ACC112 (cell line): Measurements from ENCODE around the gene SLC13A2.
"Not testable (repeated sequence)": the region's sequence is repeated elsewhere in the genome, so short reads cannot be mapped to it uniquely, and the experiment has no call there.

Experiments
- H2AFZ ChIP-seq: fragments of 200-600 bp; sonication (generic); one replicate; pipeline ENCODE4 v1.6.0; 2017; ENCODE audit warnings: antibody characterized with exemption, low read length; ENCODE audit not compliant: unreplicated experiment
- H3K27ac ChIP-seq: fragments of 200-600 bp; sonication (generic); 2 replicates; pipeline ENCODE4 v1.5.1; 2014; ENCODE audit warnings: low read depth, mild to moderate bottlenecking, antibody characterized with exemption, low read length, moderate library complexity
- H3K27me3 ChIP-seq: fragments of 200-600 bp; sonication (generic); 2 replicates; pipeline ENCODE4 v1.6.1; 2014; ENCODE audit warnings: mild to moderate bottlenecking, antibody characterized with exemption, low read length, moderate library complexity, mixed read lengths; ENCODE audit not compliant: insufficient read depth
- H3K36me3 ChIP-seq: fragments of 200-600 bp; sonication (generic); 2 replicates; pipeline ENCODE4 v1.6.1; 2016; ENCODE audit warnings: mild to moderate bottlenecking, antibody characterized with exemption, low read length, moderate library complexity, mixed read lengths; ENCODE audit not compliant: insufficient read depth
- H3K4me1 ChIP-seq: fragments of 200-600 bp; sonication (generic); one replicate; pipeline ENCODE4 v1.6.1; 2016; ENCODE audit warnings: low read length, mixed read lengths; ENCODE audit not compliant: insufficient read depth, unreplicated experiment, control insufficient read depth
- H3K4me3 ChIP-seq: fragments of 200-600 bp; sonication (generic); 2 replicates; pipeline ENCODE4 v1.5.1; 2014; ENCODE audit warnings: mild to moderate bottlenecking, low read depth, low read length
- H3K79me2 ChIP-seq: fragments of 200-600 bp; sonication (generic); one replicate; pipeline ENCODE4 v1.6.0; 2016; ENCODE audit warnings: low read length; ENCODE audit not compliant: control insufficient read depth, unreplicated experiment, insufficient read depth

Gene SLC13A2

DNA sequence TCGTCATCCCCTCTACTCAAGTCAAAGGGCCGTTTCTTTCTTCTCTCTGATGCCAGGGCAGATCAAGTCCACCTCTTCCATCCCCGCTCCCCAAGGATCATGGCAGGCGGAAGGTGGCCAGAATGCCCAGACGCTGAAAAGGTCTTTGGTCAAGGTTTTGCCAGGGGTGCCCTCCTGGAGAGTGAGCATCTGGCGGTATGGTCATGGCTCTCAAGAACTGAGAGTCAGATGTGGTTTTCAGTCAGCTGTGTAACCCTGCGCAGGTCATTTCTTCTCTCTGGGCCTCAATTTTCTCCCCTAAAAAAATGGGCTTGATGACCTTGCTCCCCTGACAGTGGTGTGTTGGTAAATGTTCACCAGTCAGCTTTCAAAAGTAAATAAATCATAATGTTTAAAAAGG is 45.1 kb downstream of the SLC13A2 start:
- no peak overlapping the region for H3K4me3 ChIP-seq
- peaks cover 14% of the 10 kb centered on the region for H3K27me3 ChIP-seq
- no peaks in the 10 kb centered on the region for H3K79me2 ChIP-seq
- H2AFZ ChIP-seq = no peak overlapping the region
- no peak overlapping the region for H3K27ac ChIP-seq
- H3K4me1 ChIP-seq = no peaks in the 10 kb centered on the region
- H3K36me3 ChIP-seq = no peaks in the 10 kb centered on the region

DNA sequence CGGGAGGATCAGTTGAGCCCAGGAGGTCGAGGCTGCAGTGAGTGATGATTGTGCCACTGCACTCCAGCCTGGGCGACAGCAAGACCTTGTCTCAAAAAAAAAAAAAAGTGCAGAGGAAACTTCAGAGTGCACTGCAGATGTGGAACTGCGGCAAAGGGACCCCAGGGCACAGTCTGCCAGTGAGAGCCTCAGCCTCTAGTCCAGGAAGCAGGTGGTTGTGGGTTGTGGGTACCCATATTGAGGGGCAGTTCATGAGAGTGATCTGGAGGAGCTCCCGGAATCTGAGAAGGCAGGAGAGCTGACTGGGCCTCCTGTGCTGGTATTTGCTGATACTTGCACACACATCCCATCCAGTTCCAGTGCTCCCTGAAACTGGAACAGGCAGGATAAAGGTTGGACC is 45.8 kb downstream of the SLC13A2 start:
- Histone ChIP-seq H3K79me2 (no peaks in the 10 kb centered on the region), H3K27me3 (peaks cover 8% of the 10 kb centered on the region; the same call in 1 of the 2 replicates), H2AFZ (no peak overlapping the region), H3K36me3 (no peaks in the 10 kb centered on the region), H3K27ac (no peak overlapping the region), H3K4me1 (no peaks in the 10 kb centered on the region), H3K4me3 (no peak overlapping the region)

DNA sequence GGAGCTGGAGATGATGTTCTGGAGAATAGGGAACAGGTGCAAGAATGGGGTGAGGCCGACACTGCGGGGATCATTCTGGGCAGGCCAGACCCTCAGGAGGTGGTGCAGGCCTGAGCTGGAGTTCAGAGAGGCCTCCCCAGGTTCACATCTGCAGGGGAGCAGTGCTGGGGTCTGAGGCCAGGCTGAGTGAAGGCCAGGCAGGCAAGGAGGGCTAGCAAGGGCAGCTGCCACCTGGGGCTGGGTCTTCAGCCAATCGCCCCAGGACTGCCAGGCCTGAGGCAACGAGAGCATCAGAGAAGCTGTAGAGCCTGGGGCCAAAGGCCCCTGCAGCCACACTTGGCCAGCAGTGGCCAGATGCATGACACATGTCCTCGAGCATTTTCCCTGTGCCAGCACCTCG is 47.2 kb downstream of the SLC13A2 start:
- Histone ChIP-seq H3K79me2 (no peaks in the 10 kb centered on the region), H2AFZ (no peak overlapping the region), H3K4me3 (no peak overlapping the region), H3K27me3 (0 out of 2 replicates have a peak, but pooled peaks cover 4% of the 10 kb centered on the region), H3K27ac (no peak overlapping the region), H3K4me1 (peaks cover 10% of the 10 kb centered on the region), H3K36me3 (no peaks in the 10 kb centered on the region)

DNA sequence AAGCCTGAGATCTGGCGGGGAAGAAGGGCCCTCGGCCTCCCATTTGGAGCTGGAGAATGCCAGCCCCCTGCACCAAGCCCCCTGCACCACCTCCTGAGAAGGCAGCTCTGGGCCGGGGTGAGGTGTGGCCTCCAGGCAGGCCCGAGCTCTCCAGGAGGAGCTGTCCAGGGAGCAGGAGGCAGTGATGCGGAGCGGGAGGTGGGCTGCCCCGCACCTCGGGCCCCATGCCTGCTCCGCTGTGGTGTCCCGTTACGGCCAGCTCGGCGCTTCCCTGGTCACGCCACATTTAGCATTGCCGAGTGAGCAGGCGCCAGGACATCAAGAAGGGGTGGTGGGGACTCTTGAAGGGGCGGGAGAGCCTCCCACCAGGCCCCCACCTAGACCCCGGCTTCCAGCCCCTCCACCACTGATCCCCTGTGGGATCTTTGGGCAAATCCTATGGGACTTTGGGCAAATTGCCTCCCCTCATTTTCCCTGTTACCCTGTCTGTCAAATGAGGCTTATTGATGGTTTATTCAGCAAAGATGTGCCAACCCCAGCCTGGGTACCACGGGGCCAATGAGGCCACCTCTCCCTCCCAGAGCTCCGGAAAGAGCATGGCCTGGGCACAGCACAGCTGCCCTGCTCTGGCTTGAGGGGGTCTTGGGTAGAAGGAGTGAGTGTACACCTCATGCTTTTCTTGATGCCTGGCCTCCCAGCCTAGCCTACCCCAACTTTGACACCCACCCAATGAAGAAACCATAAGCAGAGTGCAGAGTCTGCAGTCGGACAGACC is 48.1 kb downstream of the SLC13A2 start:
- no peak overlapping the region for H2AFZ ChIP-seq
- H3K4me1 ChIP-seq = peaks cover 11% of the 10 kb centered on the region
- H3K36me3 ChIP-seq = no peaks in the 10 kb centered on the region

DNA sequence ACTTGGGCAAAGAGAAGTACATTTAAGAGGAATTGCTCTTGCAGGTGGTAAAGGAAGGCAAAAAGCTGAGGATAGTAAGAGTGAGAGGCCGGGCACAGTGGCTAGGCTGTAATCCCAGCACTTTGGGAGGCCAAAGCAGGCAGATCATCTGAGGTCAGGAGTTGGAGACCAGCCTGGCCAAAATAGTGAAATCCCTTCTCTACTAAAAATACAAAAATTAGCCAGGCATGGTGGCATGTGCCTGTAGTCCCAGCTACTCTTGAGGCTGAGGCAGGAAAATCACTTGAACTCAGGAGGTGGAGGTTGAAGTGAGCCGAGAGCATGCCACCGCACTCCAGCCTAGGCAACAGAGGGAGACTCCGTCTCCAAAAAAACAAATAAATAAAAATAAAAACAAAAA is 48.8 kb downstream of the SLC13A2 start:
- not testable (repeated sequence) for H3K4me3 ChIP-seq, H3K36me3 ChIP-seq, H3K27me3 ChIP-seq, H3K79me2 ChIP-seq, H3K27ac ChIP-seq, H2AFZ ChIP-seq
- H3K4me1 ChIP-seq = peaks cover 11% of the 10 kb centered on the region

More for the DNA sequence above, 48.1 kb downstream of the SLC13A2 start:
- no peak overlapping the region for H3K27ac ChIP-seq
- H3K4me3 ChIP-seq = no peak overlapping the region
- H3K27me3 ChIP-seq = 0 out of 2 replicates have a peak, but pooled peaks cover 4% of the 10 kb centered on the region
- no peaks in the 10 kb centered on the region for H3K79me2 ChIP-seq

DNA sequence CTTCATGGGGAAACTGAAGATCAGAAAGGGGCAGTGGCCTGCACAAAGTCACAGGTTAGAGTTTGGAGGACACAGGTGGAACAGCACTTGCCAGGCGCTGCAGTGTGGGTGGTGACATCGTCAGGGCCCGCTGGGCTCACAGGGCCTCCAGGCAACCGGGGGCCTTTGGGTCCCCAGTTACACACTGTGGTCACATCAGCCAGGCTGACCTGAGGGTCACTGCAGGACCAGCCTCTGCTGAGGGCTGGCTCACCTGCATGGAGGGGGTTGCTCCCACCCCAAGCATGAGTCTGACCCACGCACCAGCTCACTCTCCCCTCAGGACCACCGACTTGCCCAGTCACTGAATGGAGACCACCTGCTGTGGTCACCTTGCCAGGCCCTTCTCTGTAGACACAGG is 49.7 kb downstream of the SLC13A2 start:
- peaks cover 19% of the 10 kb centered on the region for H3K4me1 ChIP-seq
- no peak overlapping the region for H3K4me3 ChIP-seq
- no peak overlapping the region for H2AFZ ChIP-seq
- no peaks in the 10 kb centered on the region for H3K79me2 ChIP-seq
- H3K36me3 ChIP-seq = no peaks in the 10 kb centered on the region
- H3K27ac ChIP-seq = no peak overlapping the region
- H3K27me3 ChIP-seq = 0 out of 2 replicates have a peak, but pooled peaks cover 3% of the 10 kb centered on the region

DNA sequence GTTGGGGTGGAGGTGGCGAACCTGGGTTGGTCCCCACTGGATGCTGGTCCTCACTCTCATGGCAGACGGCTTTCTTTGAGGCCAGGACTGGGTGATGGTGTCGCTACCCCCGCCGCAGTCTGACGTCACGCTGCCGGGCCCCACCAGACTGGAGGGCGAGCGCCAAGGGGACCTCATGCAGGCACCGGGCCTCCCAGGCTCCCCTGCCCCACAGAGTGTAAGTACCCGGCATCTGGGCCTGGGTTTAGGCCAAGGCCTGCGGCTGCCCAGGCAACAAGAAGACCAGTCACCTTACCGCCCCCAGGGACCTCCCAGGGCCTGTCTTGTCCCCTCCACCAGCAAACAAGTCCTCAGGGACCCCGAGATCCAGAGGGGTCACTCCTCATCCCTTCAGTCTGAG is 50.4 kb downstream of the SLC13A2 start:
- Histone ChIP-seq H3K27me3 (no peaks in the 10 kb centered on the region), H3K4me1 (peaks cover 21% of the 10 kb centered on the region), H2AFZ (no peak overlapping the region), H3K36me3 (no peaks in the 10 kb centered on the region), H3K27ac (no peak overlapping the region), H3K4me3 (no peak overlapping the region), H3K79me2 (no peaks in the 10 kb centered on the region)

DNA sequence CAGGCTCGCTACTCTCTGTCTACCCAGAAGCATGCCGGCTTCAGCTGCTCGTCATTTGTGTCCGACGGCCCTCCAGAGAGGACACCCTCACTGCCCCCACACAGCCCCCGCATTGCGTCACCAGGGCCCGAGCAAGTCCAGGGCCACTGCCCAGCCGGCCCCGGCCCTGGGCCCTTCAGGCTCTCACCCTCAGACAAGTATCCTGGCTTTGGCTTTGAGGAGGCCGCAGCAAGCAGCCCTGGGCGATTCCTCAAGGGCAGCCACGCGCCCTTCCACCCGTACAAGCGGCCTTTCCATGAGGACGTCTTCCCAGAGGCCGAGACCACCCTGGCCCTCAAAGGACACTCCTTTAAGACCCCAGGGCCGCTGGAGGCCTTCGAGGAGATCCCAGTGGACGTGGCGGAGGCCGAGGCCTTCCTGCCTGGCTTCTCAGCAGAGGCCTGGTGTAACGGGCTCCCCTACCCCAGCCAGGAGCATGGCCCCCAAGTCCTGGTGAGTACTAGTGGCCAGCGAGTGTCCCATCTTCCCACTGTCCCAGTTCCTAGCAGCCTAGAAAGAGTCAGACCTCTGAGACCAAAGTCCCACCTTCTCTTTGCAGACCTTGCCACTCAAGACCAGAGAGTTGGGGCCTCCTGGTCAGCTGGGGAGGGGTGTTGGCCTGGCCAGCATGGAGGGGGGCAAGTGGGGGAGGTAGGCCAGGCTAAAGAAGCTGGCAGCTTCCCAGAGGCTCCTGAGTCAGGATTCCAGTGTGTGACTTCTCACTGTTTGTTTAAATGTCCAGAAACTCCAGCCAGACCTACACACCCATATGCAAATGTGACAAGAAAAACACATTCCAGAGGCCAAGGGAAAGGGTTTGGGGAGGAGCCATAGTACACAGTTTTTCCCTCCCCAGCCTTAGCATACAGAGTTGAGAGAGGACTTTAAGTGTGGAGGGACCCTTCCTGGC is 51.3 kb downstream of the SLC13A2 start:
- Histone ChIP-seq H3K36me3 (no peaks in the 10 kb centered on the region), H3K4me3 (no peak overlapping the region), H3K4me1 (peaks cover 21% of the 10 kb centered on the region), H2AFZ (no peak overlapping the region), H3K79me2 (no peaks in the 10 kb centered on the region), H3K27ac (no peak overlapping the region), H3K27me3 (no peaks in the 10 kb centered on the region)

DNA sequence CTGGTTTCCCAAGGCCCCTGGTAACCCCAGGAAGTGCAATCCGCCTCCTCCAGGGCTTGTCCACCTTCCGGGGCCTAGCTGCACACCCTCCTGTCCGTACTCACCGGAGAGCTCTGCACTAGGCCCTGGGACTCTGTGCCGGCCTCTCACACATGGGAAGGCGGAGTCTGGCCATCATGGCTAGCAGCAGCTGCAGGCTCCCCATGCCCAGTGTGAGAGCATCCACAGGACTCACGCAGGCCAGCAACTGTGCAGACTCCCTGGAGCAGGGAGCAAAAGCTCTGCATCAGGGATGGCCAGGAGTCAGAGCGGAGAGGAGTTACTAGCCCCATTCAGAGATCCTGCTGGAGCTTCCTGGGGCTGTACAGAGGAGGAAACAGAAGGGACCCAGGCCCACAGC is 52.9 kb downstream of the SLC13A2 start:
- H3K27me3 ChIP-seq = no peaks in the 10 kb centered on the region
- no peak overlapping the region for H3K27ac ChIP-seq
- H3K4me3 ChIP-seq = no peak overlapping the region
- H3K36me3 ChIP-seq = no peaks in the 10 kb centered on the region
- H3K79me2 ChIP-seq = no peaks in the 10 kb centered on the region
- H3K4me1 ChIP-seq = peaks cover 21% of the 10 kb centered on the region
- no peak overlapping the region for H2AFZ ChIP-seq

DNA sequence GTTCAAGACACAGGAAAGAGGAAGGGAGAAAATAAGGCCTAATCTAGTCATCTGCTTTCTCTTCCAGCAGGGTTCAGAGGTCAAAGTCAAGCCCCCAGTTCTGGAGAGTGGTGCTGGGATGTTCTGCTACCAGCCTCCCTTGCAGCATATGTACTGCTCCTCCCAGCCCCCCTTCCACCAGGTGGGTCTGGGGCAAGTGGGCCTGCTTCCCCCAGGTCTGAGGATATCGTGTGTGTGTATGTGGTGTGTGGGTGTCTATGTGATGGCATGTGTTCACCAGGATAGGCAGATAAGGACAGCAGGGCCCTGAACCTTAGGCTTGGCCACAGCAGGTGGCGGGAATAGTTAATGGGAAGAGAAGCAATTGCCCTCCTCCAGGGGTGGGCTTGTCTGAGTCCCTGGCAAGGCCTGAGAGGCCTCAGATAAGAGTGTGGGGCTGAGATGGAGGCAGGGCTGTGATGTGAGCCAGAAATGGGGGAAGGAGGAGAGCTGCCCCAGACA is 53.8 kb downstream of the SLC13A2 start:
- H2AFZ ChIP-seq = no peak overlapping the region
- no peaks in the 10 kb centered on the region for H3K79me2 ChIP-seq
- H3K27ac ChIP-seq = no peak overlapping the region
- no peaks in the 10 kb centered on the region for H3K36me3 ChIP-seq
- no peaks in the 10 kb centered on the region for H3K27me3 ChIP-seq
- H3K4me1 ChIP-seq = peaks cover 21% of the 10 kb centered on the region
- H3K4me3 ChIP-seq = no peak overlapping the region
